GM12878 (cell line): ENCODE results near the gene COL4A1.

ENCODE experiments used
- EP300 ChIP-seq, 2 experiments: fragments of 150-350 bp in 1 of 2; IDR thresholded peaks; 2 replicates each; pipeline ENCODE4 v1.6.1; 2011 to 2012; ENCODE audit warnings: low read depth in 2 of 2, low read length in 2 of 2, borderline replicate concordance in 1 of 2, improper control_type of control experiment in 1 of 2, inconsistent platforms in 1 of 2; ENCODE audit not compliant: control insufficient read depth in 1 of 2
- IKZF1 ChIP-seq: fragments of 450-650 bp; conservative IDR thresholded peaks from 2 replicates; pipeline ENCODE4 v1.6.1; 2017; ENCODE audit warnings: antibody characterized with exemption, mild to moderate bottlenecking
- KAT2A ChIP-seq: conservative IDR thresholded peaks from 2 replicates; pipeline ENCODE4 v1.6.1; 2011; ENCODE audit warnings: low read depth, low read length; ENCODE audit not compliant: control insufficient read depth
- RFX5 ChIP-seq: IDR thresholded peaks from 2 replicates; pipeline ENCODE4 v1.6.1; 2011; ENCODE audit warnings: low read depth, low read length, improper control_type of control experiment
- SKIL ChIP-seq: fragments of 450-650 bp; IDR thresholded peaks from 2 replicates; pipeline ENCODE4 v1.6.1; 2017; ENCODE audit warnings: mild to moderate bottlenecking, low read depth, inconsistent platforms; ENCODE audit not compliant: poor library complexity, severe bottlenecking
- TF ChIP-seq, protein P1 (sequence below), 3 experiments: IDR thresholded peaks in 2 of 3; conservative IDR thresholded peaks in 1 of 3; 2 replicates each; pipeline ENCODE4 v1.5.1; 2011; ENCODE audit warnings: low read depth in 3 of 3, low read length in 3 of 3, mild to moderate bottlenecking in 3 of 3, control low read depth in 2 of 3, moderate library complexity in 2 of 3, inconsistent platforms in 1 of 3, mixed read lengths in 1 of 3; ENCODE audit not compliant: control insufficient read depth in 2 of 3, insufficient read depth in 1 of 3; ENCODE audit errors: extremely low read depth in 1 of 3

- TF ChIP-seq KAT2A (no peak), RFX5 (no peak), SKIL (no peak), EP300 (IDR thresholded peaks at IDR 0.05; ENCODE audit: borderline replicate concordance in 1 of 2, control insufficient read depth in 1 of 2, low read depth in 2 of 2, low read length in 2 of 2) (no peak), IKZF1 (no peak)
- TF ChIP-seq, protein P1, sequence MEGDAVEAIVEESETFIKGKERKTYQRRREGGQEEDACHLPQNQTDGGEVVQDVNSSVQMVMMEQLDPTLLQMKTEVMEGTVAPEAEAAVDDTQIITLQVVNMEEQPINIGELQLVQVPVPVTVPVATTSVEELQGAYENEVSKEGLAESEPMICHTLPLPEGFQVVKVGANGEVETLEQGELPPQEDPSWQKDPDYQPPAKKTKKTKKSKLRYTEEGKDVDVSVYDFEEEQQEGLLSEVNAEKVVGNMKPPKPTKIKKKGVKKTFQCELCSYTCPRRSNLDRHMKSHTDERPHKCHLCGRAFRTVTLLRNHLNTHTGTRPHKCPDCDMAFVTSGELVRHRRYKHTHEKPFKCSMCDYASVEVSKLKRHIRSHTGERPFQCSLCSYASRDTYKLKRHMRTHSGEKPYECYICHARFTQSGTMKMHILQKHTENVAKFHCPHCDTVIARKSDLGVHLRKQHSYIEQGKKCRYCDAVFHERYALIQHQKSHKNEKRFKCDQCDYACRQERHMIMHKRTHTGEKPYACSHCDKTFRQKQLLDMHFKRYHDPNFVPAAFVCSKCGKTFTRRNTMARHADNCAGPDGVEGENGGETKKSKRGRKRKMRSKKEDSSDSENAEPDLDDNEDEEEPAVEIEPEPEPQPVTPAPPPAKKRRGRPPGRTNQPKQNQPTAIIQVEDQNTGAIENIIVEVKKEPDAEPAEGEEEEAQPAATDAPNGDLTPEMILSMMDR (IDR thresholded peaks at IDR 0.05 in 2 of 3, conservative IDR thresholded peaks at IDR 0.05 in 1 of 3; ENCODE audit: control insufficient read depth in 2 of 3, extremely low read depth in 1 of 3, insufficient read depth in 1 of 3, low read depth in 3 of 3, low read length in 3 of 3), result no peak
Observed at GRCh38 chr13:110263404-110263803, 43.6 kb downstream of the COL4A1 start.
